ENCODE results near the gene OR11G2.
"Not testable (repeated sequence)": the region's sequence is repeated elsewhere in the genome, so short reads cannot be mapped to it uniquely, and the experiment has no call there.

Gene OR11G2

DNA sequence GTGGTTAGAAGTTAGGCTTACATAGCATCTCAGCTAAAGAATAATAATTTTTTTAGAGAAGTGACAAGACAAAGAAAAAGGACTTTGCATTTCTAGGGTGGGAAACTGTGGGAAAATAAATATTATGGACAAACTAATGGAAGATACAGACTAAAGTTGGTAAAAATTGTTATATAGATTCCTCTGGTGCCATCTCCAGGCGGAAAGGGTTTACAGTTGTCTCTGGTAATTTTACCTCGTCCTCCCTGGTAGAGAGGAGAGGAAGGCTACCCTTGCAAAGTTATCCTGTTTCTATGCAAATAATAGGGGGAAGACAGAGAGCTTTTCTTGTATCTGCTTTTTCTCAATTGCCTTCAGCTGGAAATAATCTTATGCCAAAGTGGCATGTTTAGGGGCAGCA lies 5.2 kb downstream of the OR11G2 start:
- ATAC-seq, result no peak

DNA sequence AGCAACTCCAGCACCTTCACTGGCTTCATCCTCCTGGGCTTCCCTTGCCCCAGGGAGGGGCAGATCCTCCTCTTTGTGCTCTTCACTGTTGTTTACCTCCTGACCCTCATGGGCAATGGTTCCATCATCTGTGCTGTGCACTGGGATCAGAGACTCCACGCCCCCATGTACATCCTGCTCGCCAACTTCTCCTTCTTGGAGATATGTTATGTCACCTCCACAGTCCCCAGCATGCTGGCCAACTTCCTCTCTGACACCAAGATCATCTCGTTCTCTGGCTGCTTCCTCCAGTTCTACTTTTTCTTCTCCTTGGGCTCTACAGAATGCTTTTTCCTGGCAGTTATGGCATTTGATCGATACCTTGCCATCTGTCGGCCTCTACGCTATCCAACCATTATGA lies 6.8 kb downstream of the OR11G2 start:
- Mint-ChIP-seq H3K36me3 (ENCODE audit: low read depth) (no peaks in the 10 kb centered on the region), H3K4me3 (no peak overlapping the region), H3K27ac (no peak overlapping the region), H3K9me3 (no peaks in the 10 kb centered on the region), H3K27me3 (peaks cover 14% of the 10 kb centered on the region), H3K4me1 (no peaks in the 10 kb centered on the region)
- DNase-seq (no peak), ATAC-seq (no peak)

More for the DNA sequence above, 5.2 kb downstream of the OR11G2 start:
- Mint-ChIP-seq H3K27ac (no peak overlapping the region), H3K36me3 (ENCODE audit: low read depth) (no peaks in the 10 kb centered on the region), H3K27me3 (peaks cover 11% of the 10 kb centered on the region), H3K9me3 (no peaks in the 10 kb centered on the region), H3K4me1 (no peaks in the 10 kb centered on the region), H3K4me3 (no peak overlapping the region)
- DNase-seq, result no peak

DNA sequence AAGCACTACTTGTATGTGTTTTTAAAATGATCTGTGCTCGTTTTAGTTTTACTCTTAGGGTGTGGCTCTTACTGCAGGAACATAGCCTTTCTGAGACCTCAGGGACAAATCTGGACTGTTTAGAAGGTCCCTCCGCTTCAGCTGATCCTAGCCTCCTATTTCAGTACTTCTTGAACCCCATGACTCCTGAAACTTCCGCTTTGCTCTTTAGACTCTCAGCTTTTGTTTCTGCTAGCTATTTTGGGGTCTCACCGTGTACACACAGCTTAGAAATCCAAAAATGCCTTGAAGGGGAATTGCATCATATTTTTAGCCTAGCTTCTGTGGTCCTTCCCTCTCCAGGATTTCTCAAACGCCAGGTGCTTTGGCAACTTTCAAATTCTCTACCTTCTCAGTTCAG lies 8.3 kb downstream of the OR11G2 start:
- DNase-seq (no peak), ATAC-seq (no peak)
- no peaks in the 10 kb centered on the region for H3K36me3 Mint-ChIP-seq (ENCODE audit: low read depth)
- H3K9me3 Mint-ChIP-seq, result no peaks in the 10 kb centered on the region
- peaks cover 17% of the 10 kb centered on the region for H3K27me3 Mint-ChIP-seq
- H3K4me1 Mint-ChIP-seq, result no peaks in the 10 kb centered on the region
- no peak overlapping the region for H3K27ac Mint-ChIP-seq
- H3K4me3 Mint-ChIP-seq, result no peak overlapping the region

DNA sequence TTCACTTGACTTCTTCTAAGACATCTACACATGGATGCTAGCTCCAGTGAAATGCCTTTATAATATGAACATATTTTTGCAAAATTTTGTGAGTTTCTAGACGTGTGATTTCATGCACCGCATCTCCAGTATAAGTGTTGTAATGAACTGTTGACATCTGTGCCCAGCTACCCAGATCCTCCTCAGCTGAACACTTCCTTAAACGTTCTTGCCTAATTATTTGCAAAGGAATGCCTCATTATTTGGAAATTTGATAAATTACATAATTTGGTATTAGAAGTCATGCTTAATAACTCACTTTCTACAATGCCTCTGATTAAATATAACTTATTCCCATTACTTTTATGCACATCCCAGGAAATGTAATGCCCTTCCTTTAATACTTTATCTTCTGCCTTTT lies 14.0 kb downstream of the OR11G2 start:
- Mint-ChIP-seq H3K27me3 (peaks cover 10% of the 10 kb centered on the region), H3K9me3 (no peaks in the 10 kb centered on the region), H3K36me3 (ENCODE audit: low read depth) (no peaks in the 10 kb centered on the region), H3K4me3 (no peak overlapping the region), H3K27ac (no peak overlapping the region), H3K4me1 (no peaks in the 10 kb centered on the region)
- DNase-seq, result no peak
- ATAC-seq, result no peak

DNA sequence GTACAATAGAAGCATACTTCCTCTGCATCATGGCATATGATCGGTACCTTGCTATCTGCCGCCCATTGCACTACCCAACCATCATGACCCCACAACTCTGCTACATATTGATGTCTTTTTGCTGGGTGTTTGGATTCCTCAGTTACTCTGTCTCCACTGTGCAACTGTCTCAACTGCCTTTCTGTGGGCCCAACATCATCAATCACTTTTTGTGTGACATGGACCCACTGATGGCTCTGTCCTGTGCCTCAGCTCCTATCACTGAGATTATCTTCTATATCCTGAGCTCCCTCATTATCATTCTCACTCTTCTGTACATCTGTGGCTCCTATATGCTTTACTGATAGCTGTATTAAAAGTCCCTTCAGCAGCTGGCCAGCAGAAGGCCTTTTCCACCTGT lies 18.9 kb downstream of the OR11G2 start:
- H3K4me3 Mint-ChIP-seq, result no peak overlapping the region
- no peaks in the 10 kb centered on the region for H3K36me3 Mint-ChIP-seq (ENCODE audit: low read depth)
- no peaks in the 10 kb centered on the region for H3K4me1 Mint-ChIP-seq
- no peaks in the 10 kb centered on the region for H3K9me3 Mint-ChIP-seq
- no peak overlapping the region for H3K27ac Mint-ChIP-seq
- DNase-seq, result no peak
- peaks cover 5% of the 10 kb centered on the region for H3K27me3 Mint-ChIP-seq
- ATAC-seq, result no peak

DNA sequence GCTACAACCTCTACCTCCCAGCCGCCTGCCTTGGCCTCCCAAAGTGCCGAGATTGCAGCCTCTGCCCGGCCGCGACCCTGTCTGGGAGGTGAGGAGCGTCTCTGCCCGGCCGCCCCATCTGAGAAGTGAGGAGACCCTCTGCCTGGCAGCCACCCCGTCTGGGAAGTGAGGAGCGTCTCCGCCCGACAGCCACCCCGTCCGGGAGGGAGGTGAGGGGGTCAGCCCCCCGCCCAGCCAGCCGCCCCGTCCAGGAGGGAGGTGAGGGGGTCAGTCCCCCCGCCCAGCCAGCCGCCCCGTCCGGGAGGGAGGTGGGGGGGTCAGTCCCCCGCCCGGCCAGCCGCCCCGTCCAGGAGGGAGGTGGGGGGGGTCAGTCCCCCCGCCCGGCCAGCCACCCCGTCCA lies 21.7 kb downstream of the OR11G2 start:
- H3K36me3 Mint-ChIP-seq (ENCODE audit: low read depth); H3K9me3 Mint-ChIP-seq; DNase-seq; ATAC-seq; H3K4me1 Mint-ChIP-seq; H3K4me3 Mint-ChIP-seq; H3K27me3 Mint-ChIP-seq; H3K27ac Mint-ChIP-seq: not testable (repeated sequence)

DNA sequence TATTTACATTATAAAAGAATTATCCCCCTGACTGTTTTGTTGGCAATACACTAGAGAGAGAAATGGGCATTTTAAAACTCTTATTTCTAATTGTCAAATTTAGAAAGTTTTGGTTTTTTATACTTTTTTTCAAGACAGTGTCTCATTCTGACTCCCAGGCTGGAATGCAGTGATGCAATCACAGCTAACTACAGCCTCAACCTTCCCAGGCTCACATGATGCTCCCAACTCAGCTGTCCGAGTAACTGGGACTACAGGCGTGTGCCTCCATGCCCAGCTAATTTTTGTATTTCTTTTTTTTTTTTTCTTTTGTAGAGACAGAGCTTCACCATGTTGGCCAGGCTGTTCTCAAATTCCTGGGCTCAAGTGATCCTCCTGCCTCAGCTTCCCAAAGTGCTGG lies 24.5 kb downstream of the OR11G2 start:
- no peaks in the 10 kb centered on the region for H3K27me3 Mint-ChIP-seq
- H3K4me3 Mint-ChIP-seq, result no peak overlapping the region
- no peak for ATAC-seq
- no peaks in the 10 kb centered on the region for H3K9me3 Mint-ChIP-seq
- DNase-seq, result no peak
- no peak overlapping the region for H3K27ac Mint-ChIP-seq
- no peaks in the 10 kb centered on the region for H3K4me1 Mint-ChIP-seq
- H3K36me3 Mint-ChIP-seq (ENCODE audit: low read depth), result no peaks in the 10 kb centered on the region

DNA sequence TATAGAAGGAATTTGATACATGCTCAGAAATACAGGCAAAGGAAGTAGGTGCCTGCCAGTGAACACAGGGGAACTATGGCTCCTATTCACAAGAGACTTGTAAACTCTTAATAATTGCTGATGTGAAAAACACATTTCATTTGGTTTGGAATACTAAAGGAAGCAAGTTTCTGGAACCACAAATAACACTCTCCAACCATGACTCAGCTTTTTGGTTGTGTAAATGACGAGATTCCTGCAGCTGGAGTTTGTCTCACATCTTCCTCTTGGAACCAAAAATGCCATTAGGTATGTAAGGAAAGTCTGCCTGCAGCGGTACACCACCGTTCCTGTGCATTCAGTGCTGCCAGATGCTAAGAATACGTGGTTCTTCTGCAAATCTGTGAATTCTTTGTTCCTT lies 28.3 kb downstream of the OR11G2 start:
- peaks cover 3% of the 10 kb centered on the region for H3K27me3 Mint-ChIP-seq
- no peaks in the 10 kb centered on the region for H3K36me3 Mint-ChIP-seq (ENCODE audit: low read depth)
- H3K4me1 Mint-ChIP-seq, result no peaks in the 10 kb centered on the region
- ATAC-seq, result no peak
- H3K9me3 Mint-ChIP-seq, result no peaks in the 10 kb centered on the region
- H3K4me3 Mint-ChIP-seq, result no peak overlapping the region
- H3K27ac Mint-ChIP-seq, result no peak overlapping the region
- DNase-seq, result no peak

DNA sequence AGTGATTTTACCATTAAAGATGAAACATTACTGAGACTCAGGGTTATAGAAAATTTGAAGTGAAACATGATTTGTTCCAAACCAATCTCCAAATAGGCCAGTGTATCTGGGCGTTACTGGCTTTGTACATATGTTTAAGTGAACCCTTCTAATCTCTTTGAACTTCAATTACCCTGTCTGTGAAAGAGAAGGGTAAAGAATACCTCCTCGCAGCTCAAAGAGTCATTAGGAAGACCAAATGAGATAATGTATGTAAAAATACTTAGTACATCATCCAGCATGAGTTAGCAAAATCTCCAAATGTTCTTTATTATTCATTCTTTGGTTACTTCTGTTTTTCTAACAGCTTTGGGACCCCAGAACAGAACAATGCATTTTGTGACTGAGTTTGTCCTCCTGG lies 32.7 kb downstream of the OR11G2 start, which contains the start of gene OR11H6:
Gene OR11H6, plus strand, starts transcription at position 301 of the 400 bp plus-strand sequence. Its CDS starts 0 bp downstream, at position 301.
- H3K4me1 Mint-ChIP-seq, result no peaks in the 10 kb centered on the region
- H3K27me3 Mint-ChIP-seq, result peaks cover 10% of the 10 kb centered on the region
- no peaks in the 10 kb centered on the region for H3K9me3 Mint-ChIP-seq
- no peak within 1 kb of the TSS for H3K27ac Mint-ChIP-seq
- H3K4me3 Mint-ChIP-seq, result no peak within 1 kb of the TSS
- no peaks in the 10 kb centered on the region for H3K36me3 Mint-ChIP-seq (ENCODE audit: low read depth)
- ATAC-seq, result no peak
- DNase-seq, result no peak

DNA sequence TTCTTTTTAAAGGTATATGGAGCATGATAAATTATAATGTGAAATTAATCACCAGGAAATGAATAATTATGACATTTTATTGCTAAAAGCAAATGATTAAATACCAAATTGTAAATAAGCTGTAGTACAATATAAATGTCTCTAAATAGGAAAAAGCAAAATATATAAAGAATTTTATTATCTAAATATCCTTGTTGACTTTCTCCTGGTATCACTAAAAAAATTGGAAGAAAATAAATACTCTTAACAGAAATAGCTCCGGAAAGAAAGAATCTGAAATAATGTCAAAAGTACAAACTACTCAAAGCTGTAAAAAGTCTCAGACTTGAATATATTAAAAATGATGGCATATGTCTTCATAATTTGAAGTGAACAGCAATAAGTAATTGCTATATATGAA lies 38.0 kb downstream of the OR11G2 start, which contains the start of gene OR11H7:
Gene OR11H7, plus strand, starts transcription at position 301 of the 400 bp plus-strand sequence.
- Mint-ChIP-seq H3K27ac (no peak within 1 kb of the TSS), H3K27me3 (peaks cover 7% of the 10 kb centered on the region), H3K36me3 (ENCODE audit: low read depth) (no peaks in the 10 kb centered on the region), H3K4me3 (no peak within 1 kb of the TSS), H3K9me3 (peaks cover 16% of the 10 kb centered on the region), H3K4me1 (no peaks in the 10 kb centered on the region)
- DNase-seq, result no peak
- no peak for ATAC-seq

DNA sequence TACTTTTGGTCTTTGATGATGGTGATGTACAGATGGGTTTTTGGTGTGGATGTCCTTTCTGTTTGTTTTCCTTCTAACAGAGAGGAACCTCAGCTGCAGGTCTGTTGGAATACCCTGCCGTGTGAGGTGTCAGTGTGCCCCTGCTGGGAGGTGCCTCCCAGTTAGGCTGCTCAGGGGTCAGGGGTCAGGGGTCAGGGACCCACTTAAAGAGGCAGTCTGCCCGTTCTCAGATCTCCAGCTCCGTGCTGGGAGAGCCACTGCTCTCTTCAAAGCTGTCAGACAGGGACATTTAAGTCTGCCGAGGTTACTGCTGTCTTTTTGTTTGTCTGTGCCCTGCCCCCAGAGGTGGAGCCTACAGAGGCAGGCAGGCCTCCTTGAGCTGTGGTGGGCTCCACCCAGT lies 44.7 kb downstream of the OR11G2 start:
- not testable (repeated sequence) for H3K9me3 Mint-ChIP-seq

DNA sequence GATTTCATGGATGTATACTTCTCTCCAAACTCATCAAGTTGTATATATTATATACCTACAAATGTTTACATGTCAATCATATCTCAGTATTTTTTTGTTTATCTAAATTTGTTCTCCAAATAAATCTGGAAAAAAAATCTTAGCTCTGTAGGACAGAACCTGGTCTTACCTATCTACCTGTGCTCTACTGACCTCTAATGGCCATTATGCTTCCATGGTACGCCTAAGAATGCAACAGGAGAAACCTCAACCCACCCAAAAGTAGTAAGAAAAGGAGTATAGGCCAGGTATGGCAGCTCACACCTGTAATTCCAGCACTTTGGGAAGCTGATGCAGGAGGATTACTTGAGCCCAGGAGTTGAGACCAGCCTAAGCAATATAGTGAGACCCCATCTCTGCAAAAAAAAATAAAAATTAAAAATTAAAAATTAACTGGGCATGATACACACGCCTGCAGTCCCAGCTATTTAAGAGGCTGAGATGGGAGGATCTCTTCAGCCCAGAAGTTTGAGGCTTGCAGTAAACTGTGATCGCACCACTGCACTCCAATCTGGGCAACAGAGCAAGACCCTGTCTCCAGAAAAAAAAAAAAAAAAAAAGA lies 57.0 kb downstream of the OR11G2 start:
- peaks cover 6% of the 10 kb centered on the region for H3K9me3 Mint-ChIP-seq
- H3K4me3 Mint-ChIP-seq, result no peak overlapping the region
- H3K27me3 Mint-ChIP-seq, result no peaks in the 10 kb centered on the region
- H3K36me3 Mint-ChIP-seq (ENCODE audit: low read depth), result no peaks in the 10 kb centered on the region
- ATAC-seq, result no peak
- no peaks in the 10 kb centered on the region for H3K4me1 Mint-ChIP-seq
- H3K27ac Mint-ChIP-seq, result no peak overlapping the region
- no peak for DNase-seq

More for the DNA sequence above, 44.7 kb downstream of the OR11G2 start:
- not testable (repeated sequence) for H3K27me3 Mint-ChIP-seq; DNase-seq; H3K4me3 Mint-ChIP-seq; H3K27ac Mint-ChIP-seq; ATAC-seq; H3K36me3 Mint-ChIP-seq (ENCODE audit: low read depth); H3K4me1 Mint-ChIP-seq

Data from activated naive CD8-positive, alpha-beta T cell treated with anti-CD3 and anti-CD28 coated beads, Interleukin-2, amount 50 U/mL, for 24 hours (primary cell).